ENCODE data around the gene PPP4R4. TPM values are rescaled to one million over a fixed set of nuclear protein-coding genes. Genes with fewer than 3 reads are reported as not detected.

PPP4R4 gene
- total RNA-seq, 6 experiments from 2014 or later: 0.05 to 0.14 TPM; not detected in 4

DNA sequence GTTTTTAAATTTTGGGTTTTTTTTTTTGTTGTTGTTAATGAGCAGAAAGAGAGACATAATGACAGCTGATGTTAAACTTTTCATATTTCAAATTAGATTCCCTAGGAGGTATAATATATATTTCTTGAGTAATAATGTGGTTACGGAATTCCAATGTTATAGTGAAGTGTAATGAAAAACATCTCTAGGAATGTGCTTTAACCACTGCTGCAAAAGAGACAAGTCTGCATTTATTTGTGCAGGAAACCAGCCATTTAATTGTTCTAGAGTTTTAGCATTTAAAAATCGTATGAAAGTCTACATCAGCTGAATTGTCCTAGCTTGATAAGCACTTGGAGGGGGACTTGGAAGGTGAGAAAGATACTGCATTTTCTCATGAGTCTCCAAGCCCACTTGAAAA is 104.6 kb downstream of the PPP4R4 start:
- Mint-ChIP-seq H3K4me1 (ENCODE audit: low read depth) (no peaks in the 10 kb centered on the region), H3K9me3 (peaks cover 4% of the 10 kb centered on the region), H3K36me3 (ENCODE audit: low read depth) (no peaks in the 10 kb centered on the region), H3K27ac (no peak overlapping the region), H3K4me3 (no peak overlapping the region), H3K27me3 (ENCODE audit: insufficient read depth) (no peaks in the 10 kb centered on the region)
- DNase-seq: no peak
- TF ChIP-seq, protein P1, sequence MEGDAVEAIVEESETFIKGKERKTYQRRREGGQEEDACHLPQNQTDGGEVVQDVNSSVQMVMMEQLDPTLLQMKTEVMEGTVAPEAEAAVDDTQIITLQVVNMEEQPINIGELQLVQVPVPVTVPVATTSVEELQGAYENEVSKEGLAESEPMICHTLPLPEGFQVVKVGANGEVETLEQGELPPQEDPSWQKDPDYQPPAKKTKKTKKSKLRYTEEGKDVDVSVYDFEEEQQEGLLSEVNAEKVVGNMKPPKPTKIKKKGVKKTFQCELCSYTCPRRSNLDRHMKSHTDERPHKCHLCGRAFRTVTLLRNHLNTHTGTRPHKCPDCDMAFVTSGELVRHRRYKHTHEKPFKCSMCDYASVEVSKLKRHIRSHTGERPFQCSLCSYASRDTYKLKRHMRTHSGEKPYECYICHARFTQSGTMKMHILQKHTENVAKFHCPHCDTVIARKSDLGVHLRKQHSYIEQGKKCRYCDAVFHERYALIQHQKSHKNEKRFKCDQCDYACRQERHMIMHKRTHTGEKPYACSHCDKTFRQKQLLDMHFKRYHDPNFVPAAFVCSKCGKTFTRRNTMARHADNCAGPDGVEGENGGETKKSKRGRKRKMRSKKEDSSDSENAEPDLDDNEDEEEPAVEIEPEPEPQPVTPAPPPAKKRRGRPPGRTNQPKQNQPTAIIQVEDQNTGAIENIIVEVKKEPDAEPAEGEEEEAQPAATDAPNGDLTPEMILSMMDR (IDR thresholded peaks at IDR 0.05): no peak

DNA sequence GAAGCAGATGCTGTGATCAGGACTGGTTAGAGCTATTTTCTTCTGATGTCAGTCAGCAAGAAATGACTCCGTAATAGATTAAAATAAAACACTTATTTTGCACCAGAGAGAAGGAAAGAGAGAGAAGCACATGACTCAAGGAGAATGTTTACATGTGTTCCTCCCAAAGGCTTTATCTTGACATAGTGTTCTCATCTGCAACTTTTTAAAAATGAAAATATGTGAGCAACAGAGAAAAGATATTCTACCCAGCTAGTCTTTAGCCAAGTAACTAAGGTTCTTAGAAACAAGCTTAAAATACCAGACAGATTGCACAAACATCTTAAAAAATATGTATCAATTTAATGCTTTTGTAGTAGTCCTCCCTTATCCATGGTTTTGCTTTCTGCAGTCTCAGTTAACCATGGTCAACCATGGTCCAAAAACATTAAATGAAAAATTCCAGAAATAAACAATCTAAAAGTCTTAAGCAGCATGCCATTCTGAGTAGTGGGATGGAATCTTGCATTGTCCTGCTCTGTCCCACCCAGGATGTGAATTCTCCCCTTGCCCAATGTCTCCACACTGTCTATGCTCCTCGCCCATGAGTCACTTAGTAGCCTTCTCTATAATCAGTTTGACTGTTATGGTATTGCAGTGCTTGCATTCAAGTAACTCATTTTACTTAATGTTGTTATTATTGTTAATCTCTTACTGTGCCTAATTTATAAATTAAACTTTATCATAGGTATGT is 109.0 kb downstream of the PPP4R4 start:
- Mint-ChIP-seq H3K27ac (no peak overlapping the region), H3K36me3 (ENCODE audit: low read depth) (no peaks in the 10 kb centered on the region), H3K4me1 (ENCODE audit: low read depth) (no peaks in the 10 kb centered on the region), H3K4me3 (no peak overlapping the region), H3K27me3 (ENCODE audit: insufficient read depth) (peaks cover 2% of the 10 kb centered on the region; the same call in 1 of the 2 replicates), H3K9me3 (peaks cover 11% of the 10 kb centered on the region)
- DNase-seq: no peak
- TF ChIP-seq, protein P1 (IDR thresholded peaks at IDR 0.05): no peak

DNA sequence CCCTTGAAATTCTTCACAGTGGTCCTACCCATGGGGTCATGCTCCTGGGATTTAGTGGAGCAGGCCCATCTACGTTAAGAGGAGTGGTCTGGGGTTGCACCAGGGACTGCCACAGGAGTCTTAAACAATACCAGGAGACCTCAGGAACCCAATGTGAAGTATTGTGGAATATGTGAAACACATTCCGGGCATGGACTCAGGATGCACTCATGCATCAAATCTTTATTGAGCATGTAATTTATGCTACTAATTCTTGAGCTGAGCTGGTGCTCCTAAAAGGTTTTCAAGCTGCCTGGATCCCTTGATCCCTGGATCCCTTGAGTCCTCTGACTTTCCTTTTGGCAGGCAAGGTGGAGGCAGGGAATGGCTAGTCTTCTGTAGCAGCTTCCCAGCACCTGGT is 110.1 kb downstream of the PPP4R4 start:
- H3K4me1 Mint-ChIP-seq (ENCODE audit: low read depth): no peaks in the 10 kb centered on the region

DNA sequence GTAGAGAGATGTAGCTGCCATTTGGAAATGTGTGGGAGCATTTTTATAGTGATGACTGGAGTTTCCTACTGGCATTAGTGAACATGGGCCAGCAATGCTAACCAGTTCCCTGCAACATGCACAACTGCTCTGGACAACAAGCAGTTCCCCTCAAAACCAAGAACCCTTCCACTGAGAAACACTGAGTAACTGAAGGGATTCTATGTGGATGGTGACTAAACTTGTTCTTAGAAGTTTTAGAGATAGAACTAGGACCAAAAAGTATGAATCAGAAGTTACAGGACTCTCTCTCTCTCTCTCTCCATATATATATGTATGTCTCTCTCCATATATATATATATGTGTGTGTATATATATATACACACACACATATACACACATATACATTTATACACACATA is 111.0 kb downstream of the PPP4R4 start:
- Mint-ChIP-seq H3K4me3 (no peak overlapping the region), H3K4me1 (ENCODE audit: low read depth) (no peaks in the 10 kb centered on the region)
- no peak for DNase-seq

More for the DNA sequence above, 110.1 kb downstream of the PPP4R4 start:
- H3K27me3 Mint-ChIP-seq (ENCODE audit: insufficient read depth): peaks cover 2% of the 10 kb centered on the region; the same call in 1 of the 2 replicates
- H3K4me3 Mint-ChIP-seq: no peak overlapping the region
- no peak overlapping the region for H3K27ac Mint-ChIP-seq
- DNase-seq: no peak
- TF ChIP-seq, protein P1 (IDR thresholded peaks at IDR 0.05): no peak
- H3K9me3 Mint-ChIP-seq: peaks cover 21% of the 10 kb centered on the region
- no peaks in the 10 kb centered on the region for H3K36me3 Mint-ChIP-seq (ENCODE audit: low read depth)

DNA sequence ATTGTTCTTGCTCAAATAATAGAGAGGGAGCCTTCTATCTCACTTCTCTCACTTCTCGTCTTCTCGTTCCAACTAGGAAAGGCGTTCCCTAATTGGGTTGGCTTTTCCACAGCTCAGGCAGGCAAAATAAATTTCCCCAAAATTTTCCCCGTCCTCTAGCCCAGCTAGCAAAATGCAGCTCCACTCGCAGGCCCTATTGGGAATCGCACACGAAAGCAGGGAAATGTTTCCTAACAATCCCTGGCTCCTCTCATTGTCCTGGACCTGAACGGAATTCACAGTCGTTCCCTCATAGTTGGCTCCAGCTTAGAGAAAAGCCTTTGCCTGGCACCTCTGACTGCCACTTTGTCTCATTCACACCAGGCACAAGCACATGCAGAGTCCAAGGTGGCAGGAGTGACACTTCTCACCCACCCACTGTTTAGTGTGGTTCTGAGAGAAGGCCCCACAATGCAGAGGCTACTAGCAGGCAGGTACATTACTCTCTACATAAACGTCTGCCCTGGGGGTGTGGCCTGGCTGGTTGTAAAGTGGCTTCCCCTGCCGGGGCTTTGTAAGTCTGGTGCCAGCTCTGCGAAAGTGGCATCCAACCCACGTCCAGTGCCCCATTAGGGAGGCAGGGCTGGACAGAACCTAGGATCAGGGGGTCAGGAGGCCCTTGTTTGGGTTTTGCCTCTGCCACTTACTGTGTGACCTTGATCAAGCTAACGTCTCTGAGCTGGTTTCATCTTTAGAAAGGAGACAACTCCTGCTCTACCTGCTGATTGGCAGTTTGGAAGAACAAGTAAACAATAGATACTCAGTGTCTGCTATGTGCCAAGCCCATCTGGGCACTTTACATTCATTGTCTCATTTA is 114.7 kb downstream of the PPP4R4 start:
- TF ChIP-seq, protein P1 (IDR thresholded peaks at IDR 0.05): no peak
- Mint-ChIP-seq H3K4me3 (no peak overlapping the region), H3K9me3 (peaks cover 57% of the 10 kb centered on the region), H3K27ac (no peak overlapping the region), H3K4me1 (ENCODE audit: low read depth) (no peaks in the 10 kb centered on the region), H3K36me3 (ENCODE audit: low read depth) (no peaks in the 10 kb centered on the region), H3K27me3 (ENCODE audit: insufficient read depth) (peaks cover 6% of the 10 kb centered on the region)
- no peak for DNase-seq

More for the DNA sequence above, 111.0 kb downstream of the PPP4R4 start:
- H3K27me3 Mint-ChIP-seq (ENCODE audit: insufficient read depth): peaks cover 4% of the 10 kb centered on the region
- TF ChIP-seq, protein P1 (IDR thresholded peaks at IDR 0.05): no peak
- peaks cover 29% of the 10 kb centered on the region for H3K9me3 Mint-ChIP-seq
- H3K36me3 Mint-ChIP-seq (ENCODE audit: low read depth): no peaks in the 10 kb centered on the region
- H3K27ac Mint-ChIP-seq: no peak overlapping the region
